Astrocyte of the spinal cord (primary cell): ENCODE results near the gene TAMM41.

ENCODE experiments used
- DNase-seq: peaks from one replicate; pipeline ENCODE4 v3.0.0; 2011; ENCODE audit warnings: low read depth, low spot score
- H3K4me3 ChIP-seq: 2 replicates; pipeline ENCODE4 v1.5.1; 2011; ENCODE audit warnings: low read depth, mild to moderate bottlenecking, low read length, moderate library complexity
- in situ Hi-C: cut with HindIII; loops from 2 replicates; pipeline ENCODE4 v1.10.0; 2017; ENCODE audit warnings: low sequenced_read_pairs
- TF ChIP-seq, protein P1 (sequence below): IDR thresholded peaks from 2 replicates; pipeline ENCODE4 v1.5.1; 2012; ENCODE audit warnings: low read depth, mild to moderate bottlenecking, low read length, inconsistent platforms

Gene TAMM41

DNA sequence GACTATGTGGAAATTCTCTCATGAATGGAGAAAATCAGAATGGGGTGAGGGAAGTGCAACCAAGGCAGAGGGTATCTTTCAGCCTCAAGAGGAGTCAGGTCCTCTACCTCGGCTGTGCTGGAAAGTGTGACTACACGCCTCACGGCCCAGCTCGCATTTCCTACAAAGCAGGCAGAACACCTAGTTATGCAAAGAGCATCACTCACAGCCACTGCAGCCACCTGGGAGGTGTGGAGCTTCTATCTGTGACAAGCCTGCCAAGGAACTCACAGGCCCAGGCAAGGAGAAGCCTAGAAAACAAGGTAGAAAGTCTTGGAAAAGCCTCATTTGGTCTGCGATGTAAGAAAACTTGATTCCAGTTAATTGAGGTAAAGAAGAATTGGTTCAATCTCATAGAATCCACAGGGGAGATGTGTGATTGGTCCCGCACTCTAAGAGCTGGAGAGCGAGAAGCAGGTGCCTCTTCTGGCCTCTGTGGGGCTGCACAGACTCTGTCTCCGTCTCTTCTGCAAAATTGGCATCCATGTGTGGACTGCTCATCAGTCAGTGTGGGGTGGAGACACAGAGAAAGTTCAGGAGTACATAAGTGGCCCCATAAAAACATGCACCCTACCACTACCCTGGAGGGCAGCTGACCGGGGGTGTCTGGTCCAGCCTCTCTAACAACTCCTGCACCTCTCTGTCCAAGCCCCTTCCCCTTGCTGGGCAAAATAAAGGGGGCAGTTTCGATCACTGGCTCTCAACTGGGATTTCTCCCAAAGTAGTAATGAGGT is 76.8 kb downstream of the TAMM41 start:
- TF ChIP-seq, protein P1, sequence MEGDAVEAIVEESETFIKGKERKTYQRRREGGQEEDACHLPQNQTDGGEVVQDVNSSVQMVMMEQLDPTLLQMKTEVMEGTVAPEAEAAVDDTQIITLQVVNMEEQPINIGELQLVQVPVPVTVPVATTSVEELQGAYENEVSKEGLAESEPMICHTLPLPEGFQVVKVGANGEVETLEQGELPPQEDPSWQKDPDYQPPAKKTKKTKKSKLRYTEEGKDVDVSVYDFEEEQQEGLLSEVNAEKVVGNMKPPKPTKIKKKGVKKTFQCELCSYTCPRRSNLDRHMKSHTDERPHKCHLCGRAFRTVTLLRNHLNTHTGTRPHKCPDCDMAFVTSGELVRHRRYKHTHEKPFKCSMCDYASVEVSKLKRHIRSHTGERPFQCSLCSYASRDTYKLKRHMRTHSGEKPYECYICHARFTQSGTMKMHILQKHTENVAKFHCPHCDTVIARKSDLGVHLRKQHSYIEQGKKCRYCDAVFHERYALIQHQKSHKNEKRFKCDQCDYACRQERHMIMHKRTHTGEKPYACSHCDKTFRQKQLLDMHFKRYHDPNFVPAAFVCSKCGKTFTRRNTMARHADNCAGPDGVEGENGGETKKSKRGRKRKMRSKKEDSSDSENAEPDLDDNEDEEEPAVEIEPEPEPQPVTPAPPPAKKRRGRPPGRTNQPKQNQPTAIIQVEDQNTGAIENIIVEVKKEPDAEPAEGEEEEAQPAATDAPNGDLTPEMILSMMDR: no peak
- no peak for DNase-seq
- in situ Hi-C loops: no loop called here
- no peak overlapping the region for H3K4me3 ChIP-seq

DNA sequence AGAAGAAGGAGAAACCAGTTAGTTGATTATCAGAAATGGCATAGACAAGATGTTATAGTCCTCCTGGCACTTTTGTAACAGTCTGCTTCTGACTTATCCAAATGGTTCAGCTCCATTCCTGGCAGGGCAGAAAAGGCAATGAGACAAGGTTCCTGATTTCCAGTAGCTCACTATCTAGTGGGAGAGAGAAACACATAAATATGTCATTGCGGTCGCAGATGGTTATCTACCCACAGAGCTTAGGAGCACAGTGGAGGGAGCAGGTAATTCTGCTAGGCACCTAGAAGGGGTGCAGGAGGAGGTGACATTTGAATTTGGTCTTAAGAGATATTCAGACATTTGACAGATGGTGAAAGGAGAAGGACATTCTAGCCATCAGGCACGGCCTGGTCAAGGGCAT is 78.1 kb downstream of the TAMM41 start:
- DNase-seq: no peak
- in situ Hi-C loops: no loop called here
- H3K4me3 ChIP-seq: no peak overlapping the region
- TF ChIP-seq, protein P1: no peak

DNA sequence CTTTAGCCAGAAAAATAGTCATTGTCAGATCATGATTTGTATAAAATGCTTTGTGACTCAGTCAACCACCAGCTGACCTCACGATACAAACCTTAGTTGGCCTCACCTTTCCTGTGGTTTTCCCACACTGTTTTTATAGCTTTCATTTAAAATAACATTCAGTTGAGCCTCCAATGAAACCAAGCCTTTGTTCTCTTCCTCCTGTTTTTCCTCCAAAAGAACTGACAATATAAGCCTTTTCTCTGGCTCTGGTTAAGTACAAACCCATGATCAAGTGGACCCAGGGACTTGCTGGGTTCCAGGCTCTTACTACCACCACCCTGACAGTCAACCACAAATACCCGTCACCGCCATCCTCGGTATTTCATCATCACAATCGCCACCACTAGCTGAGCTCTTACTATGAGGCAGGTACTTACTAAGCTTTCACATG is 81.7 kb downstream of the TAMM41 start:
- no peak overlapping the region for H3K4me3 ChIP-seq
- TF ChIP-seq, protein P1: no peak
- peak; percentile 91 for DNase-seq
- in situ Hi-C loops: no loop called here

DNA sequence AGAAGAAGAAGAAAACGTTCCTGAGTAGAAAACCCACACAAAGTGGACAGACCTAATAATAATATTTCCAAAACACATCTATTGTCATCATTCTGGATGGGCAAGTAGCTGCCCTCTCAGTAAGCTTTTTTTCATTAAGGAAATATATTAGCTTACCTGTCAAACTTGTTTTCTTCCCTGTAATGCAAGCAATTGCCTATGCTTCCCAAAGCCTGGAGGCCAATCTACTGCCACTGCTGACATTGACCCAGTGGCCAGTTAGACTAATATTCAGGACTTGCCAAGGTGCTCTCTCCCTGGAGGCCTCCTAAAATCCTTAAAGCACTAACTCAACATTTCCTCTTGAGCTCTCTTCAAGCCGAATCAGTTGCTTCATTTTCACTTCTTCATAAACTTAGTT is 86.7 kb downstream of the TAMM41 start:
- DNase-seq: no peak
- in situ Hi-C loops: no loop called here
- H3K4me3 ChIP-seq: no peak overlapping the region
- TF ChIP-seq, protein P1: no peak

DNA sequence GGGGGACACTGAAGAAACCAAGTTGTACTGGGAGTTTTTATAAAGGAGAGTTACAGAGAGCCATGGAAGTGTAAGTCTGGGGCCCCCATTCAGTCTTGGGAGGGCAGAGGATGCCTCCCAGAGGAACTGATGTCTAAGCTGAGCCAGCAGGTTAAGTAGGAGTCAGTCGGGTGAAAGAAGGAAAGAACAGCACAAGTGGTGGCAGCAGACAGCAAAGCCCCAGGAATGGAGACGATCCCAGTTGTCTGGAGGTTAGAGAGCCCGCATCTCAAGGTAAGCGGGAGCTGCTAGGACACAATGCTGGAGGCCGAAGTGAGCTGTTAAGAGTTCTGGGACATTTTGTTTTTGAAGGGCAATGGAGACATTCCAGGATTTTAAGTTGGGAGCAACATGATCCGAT is 88.8 kb downstream of the TAMM41 start:
- no peak overlapping the region for H3K4me3 ChIP-seq
- TF ChIP-seq, protein P1: no peak
- DNase-seq: no peak
- in situ Hi-C loops: no loop called here

DNA sequence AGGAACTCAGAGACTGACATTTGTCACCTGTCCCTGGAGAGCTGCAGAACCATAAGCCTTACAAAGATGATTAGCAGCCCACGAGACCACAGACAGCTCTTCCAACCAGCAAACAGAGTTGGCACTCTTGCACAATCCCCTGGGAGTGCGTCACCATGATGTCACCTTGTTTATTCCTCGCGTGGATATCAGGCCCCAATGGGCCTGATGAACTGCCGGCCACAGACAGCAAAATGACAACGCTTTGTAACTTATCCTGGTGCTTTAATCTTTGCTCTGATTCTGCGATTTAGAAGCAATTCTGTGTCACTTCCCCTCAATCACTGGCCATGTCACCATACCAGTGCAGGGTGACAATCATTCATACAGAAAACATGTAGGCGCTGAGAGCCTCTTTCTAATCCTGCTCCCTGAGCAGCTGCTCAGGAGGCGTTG is 89.2 kb downstream of the TAMM41 start:
- in situ Hi-C loops: no loop called here
- TF ChIP-seq, protein P1: no peak

More for the DNA sequence above, 89.2 kb downstream of the TAMM41 start:
- no peak overlapping the region for H3K4me3 ChIP-seq
- no peak for DNase-seq
